ENCODE data around the gene ANKRD13B.
A peak's percentile ranks its signal among the peaks of the same experiment; 100 is the strongest.
"Not testable (repeated sequence)": the region's sequence is repeated elsewhere in the genome, so short reads cannot be mapped to it uniquely, and the experiment has no call there.

ANKRD13B gene

DNA sequence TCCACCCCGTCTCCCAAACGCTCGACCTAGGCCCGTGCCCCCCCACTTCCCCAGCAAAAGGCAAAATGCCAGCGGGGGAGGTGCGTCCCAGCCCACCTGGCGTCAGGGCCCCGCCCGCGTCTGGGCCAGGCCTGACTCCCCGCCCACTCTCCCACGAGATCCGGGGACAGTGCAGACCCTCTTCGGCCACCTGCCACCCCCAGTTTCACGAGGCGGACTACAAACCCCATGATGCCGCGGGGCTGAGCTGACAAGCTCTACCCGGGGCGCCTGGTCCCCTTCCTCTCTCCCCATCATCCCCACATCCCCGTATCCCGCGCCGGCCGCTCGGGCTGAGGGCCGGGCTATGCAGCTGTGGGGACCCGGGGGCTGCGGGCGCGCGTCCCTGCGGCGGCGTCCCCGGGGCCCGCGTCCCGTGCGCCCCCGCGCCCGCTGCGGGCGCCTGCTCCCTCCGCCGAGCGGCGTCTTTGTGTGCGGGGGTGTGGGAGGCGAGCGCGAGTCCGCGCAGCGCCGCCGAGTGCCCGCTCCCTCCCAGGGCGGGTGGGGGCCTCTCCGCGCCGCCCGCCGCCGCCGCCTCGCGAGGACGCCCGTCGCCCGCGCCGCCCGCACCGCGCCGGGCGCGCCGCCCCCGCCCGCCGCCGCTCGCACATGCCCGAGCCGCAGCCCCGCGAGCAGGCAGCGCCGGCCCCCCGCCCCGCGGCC lies at the start of gene ANKRD13B:
Gene ANKRD13B (plus strand): TSS at position 283 of the 702 bp plus-strand sequence. CDS start 490 bp downstream, outside the sequence.
- DNase-seq (ENCODE audit: insufficient read length, low spot score), result peak; percentile 63
- no peak for FAIRE-seq

DNA sequence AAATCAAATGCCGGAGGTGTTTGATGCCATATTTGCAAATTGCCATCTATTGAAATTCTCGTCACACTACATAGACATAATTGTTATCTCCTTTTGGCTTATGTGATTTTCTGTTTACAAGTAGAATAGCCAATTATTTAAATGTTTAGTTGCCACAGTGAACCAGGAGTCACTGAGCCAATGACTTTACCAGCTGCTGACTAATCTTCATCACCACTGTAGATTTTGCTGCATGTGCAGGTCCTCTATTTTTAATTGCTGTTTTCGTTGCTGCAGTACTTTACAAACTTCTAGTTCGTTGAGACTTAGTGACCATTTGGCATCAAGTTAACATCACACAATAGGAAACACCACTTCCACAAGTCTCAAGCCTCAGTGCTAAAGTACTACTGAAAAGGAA lies 48.9 kb upstream of the ANKRD13B start:
- no peak for FAIRE-seq
- DNase-seq (ENCODE audit: insufficient read length, low spot score), result no peak

- FAIRE-seq (no peak), DNase-seq (ENCODE audit: insufficient read length, low spot score) (no peak)
These were observed 46.8 kb upstream of the ANKRD13B start for GRCh38 chr17:29546085-29546484.

GRCh38 chr17:29546830-29547229 lies 46.1 kb upstream of the ANKRD13B start:
- DNase-seq (ENCODE audit: insufficient read length, low spot score), result no peak
- FAIRE-seq, result no peak

- peak; percentile 78 for FAIRE-seq
- no peak for DNase-seq (ENCODE audit: insufficient read length, low spot score)
These were observed 43.6 kb upstream of the ANKRD13B start for GRCh38 chr17:29549177-29549923.

DNA sequence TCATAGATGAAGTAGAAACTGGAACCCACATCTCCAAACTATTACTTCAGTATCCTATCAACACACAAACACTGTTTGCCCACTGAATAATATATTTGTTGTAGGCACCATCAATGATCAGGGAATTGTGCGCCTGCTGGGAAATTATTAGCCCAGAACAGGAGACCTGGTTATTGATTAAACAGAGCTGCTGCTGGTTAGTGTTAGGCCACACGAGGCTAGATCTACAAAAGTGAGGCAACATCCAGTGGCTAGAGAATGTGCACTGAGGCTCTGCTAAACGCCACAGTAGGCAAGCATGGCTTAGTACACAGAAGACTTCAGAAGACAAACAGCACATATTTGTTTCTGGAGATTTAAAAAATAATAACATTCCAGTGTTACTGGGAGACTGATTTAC lies 37.1 kb upstream of the ANKRD13B start:
- FAIRE-seq, result no peak
- no peak for DNase-seq (ENCODE audit: insufficient read length, low spot score)

GRCh38 chr17:29557085-29557738 lies 35.7 kb upstream of the ANKRD13B start:
- FAIRE-seq (no peak), DNase-seq (ENCODE audit: insufficient read length, low spot score) (no peak)

GRCh38 chr17:29557739-29558116 lies 35.2 kb upstream of the ANKRD13B start:
- no peak for FAIRE-seq

GRCh38 chr17:29558139-29558538 lies 34.8 kb upstream of the ANKRD13B start:
- FAIRE-seq; DNase-seq (ENCODE audit: insufficient read length, low spot score): not testable (repeated sequence)

More at GRCh38 chr17:29557739-29558116, 35.2 kb upstream of the ANKRD13B start:
- no peak for DNase-seq (ENCODE audit: insufficient read length, low spot score)

GRCh38 chr17:29559640-29560039 lies 33.3 kb upstream of the ANKRD13B start:
- FAIRE-seq (no peak), DNase-seq (ENCODE audit: insufficient read length, low spot score) (no peak)

DNA sequence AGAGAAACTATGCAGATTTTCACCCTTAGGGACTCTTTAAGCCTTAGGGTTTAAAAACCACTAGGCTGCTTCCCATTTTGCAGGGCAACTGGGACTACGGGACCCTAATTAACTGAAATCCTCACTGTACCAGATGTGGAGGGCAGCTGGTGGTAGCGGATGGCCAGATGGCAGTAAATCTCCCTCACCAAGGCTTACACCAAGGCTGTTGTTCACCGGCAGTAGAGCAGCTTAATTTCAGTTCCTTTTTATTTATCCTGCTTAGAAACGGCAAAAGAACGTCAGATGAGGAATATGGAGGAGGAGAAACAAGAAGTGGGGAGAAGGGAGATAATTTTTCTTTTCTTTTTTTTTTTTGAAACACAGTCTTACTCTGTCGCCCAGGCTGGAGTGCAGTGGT lies 32.6 kb upstream of the ANKRD13B start:
- no peak for DNase-seq (ENCODE audit: insufficient read length, low spot score)
- no peak for FAIRE-seq

DNA sequence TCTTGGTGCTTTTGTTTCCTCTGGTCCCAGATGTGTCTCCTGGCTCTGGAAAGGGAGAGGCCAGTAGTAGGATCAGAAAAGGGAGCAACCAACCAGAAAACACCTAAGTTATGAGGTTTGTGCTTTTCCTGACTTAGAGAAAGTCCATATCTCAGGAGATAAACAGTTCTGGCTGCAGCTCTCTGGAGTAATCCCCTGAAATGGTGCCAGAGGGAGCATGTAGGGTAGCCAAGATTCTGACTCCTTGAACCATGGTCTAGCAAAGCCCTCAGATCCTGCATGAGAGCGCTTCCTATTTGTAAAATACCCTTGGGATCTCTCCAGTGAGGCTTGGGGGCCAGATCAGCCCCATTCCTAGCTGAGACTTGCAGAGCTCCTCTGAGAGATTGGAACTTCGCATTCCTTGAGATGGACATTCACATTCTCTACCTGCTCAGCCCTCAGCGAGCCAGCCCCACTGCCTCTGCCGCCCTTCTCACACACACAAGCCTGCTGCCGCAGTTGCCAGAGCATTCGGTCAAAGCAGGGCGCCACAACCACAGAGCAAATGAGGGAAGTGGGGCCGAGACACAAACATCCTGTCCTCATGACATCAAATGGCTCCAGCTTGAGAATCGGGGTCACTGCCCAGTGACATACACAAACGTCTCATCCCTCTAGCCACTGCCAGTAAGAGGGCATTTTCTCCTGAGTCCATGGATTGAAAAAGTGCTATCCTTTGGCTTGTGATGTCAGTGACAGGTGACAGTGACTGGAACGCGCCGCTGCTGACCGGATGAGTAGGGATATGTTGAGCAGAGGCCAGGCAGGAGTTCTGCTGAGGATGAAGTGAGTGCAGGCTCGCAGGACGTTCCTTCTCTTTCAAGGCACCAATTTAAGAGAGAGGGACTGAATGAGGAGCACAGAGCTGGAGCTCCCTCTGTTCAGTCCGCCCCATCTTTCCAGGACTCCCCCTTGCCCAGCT lies 31.1 kb upstream of the ANKRD13B start:
- no peak for FAIRE-seq

DNA sequence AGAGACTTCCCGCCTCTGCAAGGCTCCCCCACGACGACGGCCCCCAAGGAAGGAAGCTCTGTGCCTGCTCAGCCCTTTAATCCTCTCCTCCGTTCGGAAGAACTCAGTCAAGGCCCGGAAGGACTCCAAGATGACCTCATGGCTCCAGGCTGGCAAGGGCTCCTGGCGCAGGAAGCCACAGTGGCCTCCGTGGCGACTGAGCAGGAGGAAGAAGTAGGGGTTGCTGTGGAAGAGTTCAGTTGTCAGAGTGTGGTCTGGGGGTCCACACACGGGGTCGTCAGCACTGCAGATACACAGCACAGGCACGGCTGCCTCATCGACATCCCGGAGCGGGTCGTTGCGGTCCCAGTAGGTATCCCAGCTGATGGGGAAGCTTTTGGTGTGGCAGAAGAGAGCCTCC lies 30.3 kb upstream of the ANKRD13B start:
- no peak for FAIRE-seq

More for the DNA sequence above, 31.1 kb upstream of the ANKRD13B start:
- no peak for DNase-seq (ENCODE audit: insufficient read length, low spot score)

DNA sequence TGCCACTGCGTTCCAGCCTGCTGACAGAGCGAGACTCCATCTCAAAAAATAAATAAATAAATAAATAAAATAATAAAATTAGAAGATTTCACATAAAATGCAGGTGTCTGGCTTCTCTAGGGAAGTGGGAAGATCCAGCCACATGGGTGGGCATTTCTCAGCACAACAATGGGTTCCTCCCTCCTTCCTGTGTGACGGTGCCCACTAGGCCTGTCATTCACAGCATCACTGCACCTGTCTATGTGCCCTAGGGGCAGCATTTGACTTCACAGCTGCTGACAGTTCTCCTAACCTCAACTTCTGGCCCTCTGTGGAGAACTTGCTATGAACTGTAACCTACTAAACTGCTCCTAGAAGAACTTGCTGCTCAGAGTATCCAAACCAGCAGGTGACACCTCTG lies 29.1 kb upstream of the ANKRD13B start:
- FAIRE-seq (no peak), DNase-seq (ENCODE audit: insufficient read length, low spot score) (no peak)

More for the DNA sequence above, 30.3 kb upstream of the ANKRD13B start:
- no peak for DNase-seq (ENCODE audit: insufficient read length, low spot score)

DNA sequence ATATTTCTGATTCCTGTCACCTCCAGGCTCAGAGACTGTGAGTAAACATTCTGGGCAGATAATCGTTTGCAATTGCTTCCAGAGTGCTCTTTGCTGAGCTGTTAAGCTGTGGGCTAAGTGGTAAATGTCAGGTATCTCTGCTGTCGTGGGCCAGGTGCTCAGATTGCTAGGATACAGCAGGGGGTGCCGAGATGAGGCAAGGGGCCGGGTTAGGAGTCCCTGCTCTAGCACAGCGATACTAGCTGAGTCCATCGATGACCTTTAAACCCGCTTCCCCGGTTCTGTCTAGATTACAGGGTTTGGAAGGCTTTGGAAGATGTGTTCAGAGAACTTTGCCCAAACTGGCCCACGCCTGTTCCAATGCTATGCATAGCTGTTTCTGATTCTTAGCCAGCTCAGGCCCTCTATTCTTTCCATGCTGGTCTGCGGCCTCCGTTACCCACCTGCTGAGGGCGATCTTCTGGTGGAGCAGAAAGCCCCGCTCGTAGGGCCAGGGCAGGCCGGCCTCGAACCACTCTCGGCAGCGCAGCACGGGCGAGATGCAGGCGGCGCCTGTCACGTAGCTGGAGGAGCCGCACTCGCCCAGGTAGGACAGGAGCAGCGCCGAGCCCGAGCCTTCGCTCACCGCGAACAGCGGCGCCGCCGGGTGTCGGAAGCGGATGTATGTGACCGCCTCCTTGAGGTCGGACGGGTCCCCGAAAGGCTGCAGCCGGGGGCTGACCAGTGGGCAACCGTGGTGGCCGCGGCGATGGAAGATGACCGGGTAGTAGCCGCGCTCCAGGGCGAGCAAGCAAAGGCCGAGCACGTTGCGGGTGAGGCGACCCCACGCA lies 27.1 kb upstream of the ANKRD13B start:
- FAIRE-seq (no peak), DNase-seq (ENCODE audit: insufficient read length, low spot score) (peak; percentile 31)

DNA sequence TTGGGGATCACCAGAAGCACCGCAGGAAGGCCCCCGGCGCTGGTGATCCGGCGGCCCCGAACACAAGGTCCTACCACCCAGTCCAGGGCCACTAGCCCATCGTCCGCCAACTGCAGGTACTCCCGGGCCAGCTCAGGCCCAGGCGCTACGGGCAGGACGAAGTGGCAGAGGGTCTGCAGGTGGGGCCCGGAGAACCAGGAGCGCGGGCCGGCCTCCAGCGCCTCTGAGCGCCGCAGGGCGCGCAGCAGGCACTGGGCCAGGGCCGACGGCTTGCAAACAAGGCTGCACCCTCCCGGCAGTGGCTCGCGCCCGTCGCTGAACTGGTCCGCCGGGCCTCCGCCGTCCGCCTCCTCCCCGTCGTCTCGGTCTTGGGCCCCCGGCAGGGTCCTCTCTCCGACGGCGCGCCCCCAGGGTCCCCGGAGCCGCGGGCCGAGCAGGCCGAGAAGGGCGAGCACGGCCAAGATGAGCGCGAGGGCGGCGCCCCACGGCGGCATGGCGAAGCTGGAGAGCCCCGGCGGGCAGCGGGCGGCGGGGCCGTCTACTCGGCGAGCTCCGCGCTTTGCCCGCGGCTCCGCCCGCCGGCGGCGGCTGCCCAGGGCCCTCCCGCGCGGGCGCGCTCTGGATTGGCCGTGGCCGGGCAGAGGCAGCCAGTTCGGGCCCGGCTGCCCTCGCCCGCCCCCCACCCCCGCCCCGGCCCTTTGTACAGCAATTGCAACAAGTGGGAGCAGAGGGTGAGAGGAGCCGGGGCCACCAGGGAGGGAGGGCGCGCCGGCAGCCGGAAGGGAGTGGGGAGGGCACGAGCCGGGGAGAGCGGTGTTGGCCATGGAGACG lies 26.2 kb upstream of the ANKRD13B start, which contains the start of gene ABHD15:
Gene ABHD15 (minus strand): TSS at position 565 of the 831 bp plus-strand sequence. CDS start 71 bp downstream, at position 494.
- DNase-seq (ENCODE audit: insufficient read length, low spot score), result peak; percentile 79
- FAIRE-seq, result peak; percentile 68

DNA sequence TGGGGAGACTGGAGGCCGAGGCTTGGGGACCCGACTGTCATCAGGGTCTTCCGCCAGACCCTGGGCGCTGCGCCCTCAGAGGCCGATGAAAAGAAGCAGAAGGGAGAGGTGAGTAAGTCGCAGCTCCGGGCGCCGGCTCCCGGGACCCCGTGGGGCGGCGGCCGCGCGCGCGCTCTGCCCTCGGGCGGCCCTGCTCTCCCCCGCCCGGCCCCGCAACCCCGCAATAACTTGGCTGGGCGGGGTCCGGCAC lies 25.7 kb upstream of the ANKRD13B start:
- FAIRE-seq (no peak), DNase-seq (ENCODE audit: insufficient read length, low spot score) (no peak)

- no peak for DNase-seq (ENCODE audit: insufficient read length, low spot score)
- peak; percentile 62 for FAIRE-seq
These were observed 25.2 kb upstream of the ANKRD13B start for GRCh38 chr17:29567554-29568330.
